Transverse colon (tissue), 4 donors: ENCODE data around the gene TRIM46. TPM values are rescaled to one million over a fixed set of nuclear protein-coding genes. Genes with fewer than 3 reads are reported as not detected.
"Not testable (repeated sequence)": the region's sequence is repeated elsewhere in the genome, so short reads cannot be mapped to it uniquely, and the experiment has no call there.

ENCODE experiments used
- DNase-seq: peaks from one replicate; pipeline ENCODE4 v3.0.0-alpha.2; 2019
- H3K27ac ChIP-seq, 4 donors: fragments of 200-600 bp; sonication (generic); 2 replicates each; pipeline ENCODE4 v1.5.1; 2016 to 2018; ENCODE audit warnings: inconsistent platforms in 4 of 4
- H3K27me3 ChIP-seq: fragments of 200-600 bp; sonication (generic); 2 replicates; pipeline ENCODE4 v1.5.1; 2017; ENCODE audit warnings: inconsistent platforms
- H3K36me3 ChIP-seq, 4 donors: fragments of 200-600 bp; sonication (generic); 2 replicates each; pipeline ENCODE4 v1.5.1; 2017 to 2019; ENCODE audit warnings: inconsistent platforms in 4 of 4
- H3K4me1 ChIP-seq, 4 donors: fragments of 200-600 bp; sonication (generic); 2 replicates each; pipeline ENCODE4 v1.5.1; 2017 to 2020; ENCODE audit warnings: inconsistent platforms in 4 of 4
- H3K4me3 ChIP-seq, 4 donors: fragments of 200-600 bp; sonication (generic); 1 replicate in 1 of 4; 2 replicates in 3 of 4; pipeline versions ENCODE4 v1.5.1 to v1.6.1; 2017 to 2019; ENCODE audit warnings: inconsistent platforms in 4 of 4
- H3K9me3 ChIP-seq, 2 donors: fragments of 200-600 bp; sonication (generic); 2 replicates each; pipeline ENCODE4 v1.5.1; 2017 to 2019; ENCODE audit warnings: inconsistent platforms in 2 of 2
- CTCF ChIP-seq, 5 experiments: fragments of 200-600 bp in 3 of 5; fragments of 450-650 bp in 2 of 5; sonication (generic) in 3 of 5; IDR thresholded peaks; 1 replicate in 2 of 5; 2 replicates in 3 of 5; pipeline ENCODE4 v1.5.1; 2016 to 2017; ENCODE audit warnings: antibody characterized with exemption in 5 of 5, inconsistent platforms in 3 of 5, mild to moderate bottlenecking in 2 of 5, moderate library complexity in 1 of 5
- EP300 ChIP-seq: sonication (generic); formaldehyde crosslinking; IDR thresholded peaks from one replicate; pipeline ENCODE4 v1.6.1; 2017; ENCODE audit warnings: antibody characterized with exemption, low read depth
- POLR2A ChIP-seq: fragments of 450-650 bp; IDR thresholded peaks from one replicate; pipeline ENCODE4 v1.6.1; 2016; ENCODE audit warnings: antibody characterized with exemption, mild to moderate bottlenecking, moderate library complexity
- POLR2AphosphoS5 ChIP-seq, 3 donors: sonication (generic); formaldehyde crosslinking; IDR thresholded peaks; one replicate each; pipeline ENCODE4 v1.6.1; 2016; ENCODE audit warnings: antibody characterized with exemption in 3 of 3
- WGBS, 2 donors: methylation state at CpG; one replicate each; pipeline ENCODE4 v1.1.5; 2018; ENCODE audit warnings: low coverage in 1 of 2; 5-methylcytosine and 5-hydroxymethylcytosine counted together
- in situ Hi-C, 4 donors: fragments of 200-750 bp; cut with MboI; loops; one replicate each; pipeline versions ENCODE4 v1.15.0 to v1.15.1; 2017; ENCODE audit warnings: low sequenced_read_pairs in 3 of 4, low pct_ligation_motif_present in 1 of 4, low pct_unique_long_range_greater_than_20kb in 1 of 4
- intact Hi-C: fragments of 100-400 bp; cut with DNase I; formaldehyde crosslinking; loops from one replicate; pipeline ENCODE4 v1.15.1; 2023; ENCODE audit warnings: low total_unique reads
- total RNA-seq, 4 donors: library from RNA; depleted of rRNA; stranded (reverse); fragments of >200 nt; gene quantifications; one replicate each; pipeline ENCODE4 v1.1.0, GENCODE V29; 2016

Gene TRIM46
- total RNA-seq, 4 donors from 2014 or later = 0.41 to 0.48 TPM; not detected in 2

GRCh38 chr1:155209312-155209721 is 35.7 kb downstream of the TRIM46 start:
- in situ Hi-C loops = no loop called here
- H3K27me3 ChIP-seq = no peaks in the 10 kb centered on the region
- TF ChIP-seq CTCF (IDR thresholded peaks at IDR 0.05) = no peak
- intact Hi-C loops = loop anchor here (2.0 kb wide), 1 partner anchor 17 kb away; no protein-coding TSS in a partner anchor
- H3K9me3 ChIP-seq = no peaks in the 10 kb centered on the region
- H3K27ac ChIP-seq = peak overlapping the region; percentile 96 to 99 (median 98)
- 0 to 5% methylated on average over 1 to 13 of the region's 13 CpGs for WGBS, 2 donors
- H3K4me1 ChIP-seq = peaks cover 24 to 29% (median 26%) of the 10 kb centered on the region in 4 donors
- no peak for DNase-seq
- peak overlapping the region; percentile 71 to 92 (median 84) for H3K4me3 ChIP-seq
- H3K36me3 ChIP-seq = no peaks in the 10 kb centered on the region

GRCh38 chr1:155210314-155211104 is 36.9 kb downstream of the TRIM46 start:
- TF ChIP-seq POLR2A = no peak
- TF ChIP-seq POLR2AphosphoS5 (IDR thresholded peaks at IDR 0.05) = no peak
- no peak for TF ChIP-seq EP300
- TF ChIP-seq CTCF (IDR thresholded peaks at IDR 0.05) = no peak
- no peak for DNase-seq
- peaks cover 24 to 29% (median 26%) of the 10 kb centered on the region in 4 donors for H3K4me1 ChIP-seq
- 80 to 94% methylated on average over 3 to 4 of the region's 4 CpGs for WGBS, 2 donors
- H3K4me3 ChIP-seq = no peak overlapping the region
- no peaks in the 10 kb centered on the region for H3K27me3 ChIP-seq
- no peak overlapping the region for H3K27ac ChIP-seq
- intact Hi-C loops = no loop called here
- no peaks in the 10 kb centered on the region for H3K36me3 ChIP-seq
- in situ Hi-C loops = no loop called here
- H3K9me3 ChIP-seq = no peaks in the 10 kb centered on the region

GRCh38 chr1:155211381-155212050 is 37.9 kb downstream of the TRIM46 start:
- H3K4me3 ChIP-seq, H3K27ac ChIP-seq, H3K9me3 ChIP-seq, H3K27me3 ChIP-seq, intact Hi-C loops, in situ Hi-C loops, H3K36me3 ChIP-seq, DNase-seq: not testable (repeated sequence)
- H3K4me1 ChIP-seq = peaks cover 23 to 27% (median 26%) of the 10 kb centered on the region in 4 donors
- 82% methylated on average over 13 of the region's 13 CpGs; no CpG with 5 or more reads in 1 of the 2 donors for WGBS, 2 donors

GRCh38 chr1:155212051-155212440 is 38.4 kb downstream of the TRIM46 start:
- H3K4me3 ChIP-seq, H3K36me3 ChIP-seq, H3K9me3 ChIP-seq, DNase-seq, intact Hi-C loops, H3K27ac ChIP-seq, H3K27me3 ChIP-seq, in situ Hi-C loops: not testable (repeated sequence)
- H3K4me1 ChIP-seq = peaks cover 17 to 22% (median 21%) of the 10 kb centered on the region in 4 donors
- 89% methylated on average over 5 of the region's 7 CpGs; no CpG with 5 or more reads in 1 of the 2 donors for WGBS, 2 donors

- in situ Hi-C loops, DNase-seq, intact Hi-C loops, H3K27ac ChIP-seq, H3K27me3 ChIP-seq, H3K4me3 ChIP-seq, H3K36me3 ChIP-seq, H3K9me3 ChIP-seq: not testable (repeated sequence)
- WGBS, 2 donors = 70% methylated on average over 6 of the region's 10 CpGs; no CpG with 5 or more reads in 1 of the 2 donors
- H3K4me1 ChIP-seq = peaks cover 8 to 13% (median 9%) of the 10 kb centered on the region in 4 donors
These were observed 41.1 kb downstream of the TRIM46 start for GRCh38 chr1:155214702-155215101.
